Lung (tissue), 12 donors: ENCODE measurements around the gene CXCR2. TPM values are rescaled to one million over a fixed set of nuclear protein-coding genes. Genes with fewer than 3 reads are reported as not detected.

Experiments
- ATAC-seq: fragments of 200-7000 bp; cut with Tn5 transposase; one replicate; pipeline ENCODE4 v1.9.1; 2020; ENCODE audit warnings: moderate number of reproducible peaks; ENCODE audit not compliant: insufficient read depth, low FRiP score
- DNase-seq, 3 donors: peaks; one replicate each; pipeline ENCODE4 v3.0.0-alpha.2; 2013 to 2017
- H3K27ac ChIP-seq, 2 donors: one replicate each; pipeline ENCODE4 v1.5.1; 2013; ENCODE audit warnings: mild to moderate bottlenecking in 2 of 2, moderate library complexity in 2 of 2, control low read depth in 1 of 2, inconsistent platforms in 1 of 2, low read depth in 1 of 2, low read length in 1 of 2
- H3K27me3 ChIP-seq, 3 donors: one replicate each; pipeline ENCODE4 v1.5.1; 2013; ENCODE audit warnings: low read length in 2 of 3; ENCODE audit not compliant: control insufficient read depth in 3 of 3, insufficient read depth in 3 of 3
- H3K36me3 ChIP-seq, 4 donors: one replicate each; pipeline ENCODE4 v1.5.1; 2013; ENCODE audit warnings: low read length in 4 of 4, mild to moderate bottlenecking in 1 of 4, moderate library complexity in 1 of 4; ENCODE audit not compliant: control insufficient read depth in 4 of 4, insufficient read depth in 4 of 4
- H3K4me1 ChIP-seq, 5 donors: one replicate each; pipeline ENCODE4 v1.5.1; 2013; ENCODE audit warnings: low read length in 5 of 5, mild to moderate bottlenecking in 2 of 5, moderate library complexity in 1 of 5; ENCODE audit not compliant: control insufficient read depth in 5 of 5, insufficient read depth in 5 of 5
- H3K4me3 ChIP-seq: one replicate; pipeline ENCODE4 v1.5.1; 2013; ENCODE audit warnings: mild to moderate bottlenecking, control low read depth, moderate library complexity
- H3K9ac ChIP-seq, 2 donors: one replicate each; pipeline ENCODE4 v1.5.1; 2013; ENCODE audit warnings: low read length in 2 of 2, control low read depth in 1 of 2; ENCODE audit not compliant: insufficient read depth in 1 of 2
- H3K9me3 ChIP-seq, 4 donors: one replicate each; pipeline ENCODE4 v1.5.1; 2013; ENCODE audit warnings: low read length in 3 of 4, mild to moderate bottlenecking in 1 of 4, moderate library complexity in 1 of 4; ENCODE audit not compliant: control insufficient read depth in 4 of 4, insufficient read depth in 3 of 4
- WGBS, 2 donors: extraction: QIAGEN DNeasy Blood & Tissue Kit; methylation state at CpG; one replicate each; pipeline ENCODE4 v1.1.7; 2013; 5-methylcytosine and 5-hydroxymethylcytosine counted together
- polyA plus RNA-seq, 2 donors: library from polyadenylated mRNA; stranded (reverse); fragments of 200-250 nt; gene quantifications; one replicate each; pipeline ENCODE4 v1.2.1, GENCODE V29; 2013
- total RNA-seq, 2 donors: library from RNA; depleted of rRNA in 1 of 2; stranded (reverse); fragments of >200 nt in 1 of 2; gene quantifications; one replicate each; pipeline ENCODE4 v1.2.1, GENCODE V29; 2014 to 2021
- TF ChIP-seq, protein P1 (sequence below): IDR thresholded peaks from 2 replicates; pipeline ENCODE4 v1.5.1; 2012; ENCODE audit warnings: mild to moderate bottlenecking; ENCODE audit errors: control extremely low read depth, extremely low read depth
- donor health status: control.
- donor health status: control.
- donor health status: Bipolar disorder and iron deficiency.
- donor health status: healthy.
- donor health status: DM: yes; HTN: yes; CAD: no.

The CXCR2 gene
- total and polyA plus RNA-seq, 4 donors, result 0.73 to 31.5 (median 4.5) TPM

DNA sequence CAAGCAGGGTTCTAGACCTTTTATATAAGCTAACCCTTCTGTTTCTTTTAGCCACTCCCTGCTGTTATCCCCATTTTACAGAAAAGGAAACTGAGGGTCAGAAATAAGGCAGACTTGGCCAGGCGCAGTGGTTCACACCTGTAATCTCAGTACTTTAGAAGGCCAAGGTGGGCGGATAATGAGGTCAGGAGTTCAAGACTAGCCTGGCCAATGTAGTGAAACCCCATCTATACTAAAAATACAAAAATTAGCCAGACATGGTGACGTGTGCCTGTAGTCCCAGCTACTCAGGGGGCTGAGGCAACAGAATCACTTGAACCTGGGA is 42.5 kb upstream of the CXCR2 start:
- H3K27ac ChIP-seq, result no peak overlapping the region
- H3K9ac ChIP-seq, result no peak overlapping the region
- 94 to 95% methylated on average over 3 of the region's 3 CpGs for WGBS, 2 donors
- H3K27me3 ChIP-seq, result peaks cover 0 to 4% (median 0%) of the 10 kb centered on the region in 3 donors
- TF ChIP-seq, protein P1, sequence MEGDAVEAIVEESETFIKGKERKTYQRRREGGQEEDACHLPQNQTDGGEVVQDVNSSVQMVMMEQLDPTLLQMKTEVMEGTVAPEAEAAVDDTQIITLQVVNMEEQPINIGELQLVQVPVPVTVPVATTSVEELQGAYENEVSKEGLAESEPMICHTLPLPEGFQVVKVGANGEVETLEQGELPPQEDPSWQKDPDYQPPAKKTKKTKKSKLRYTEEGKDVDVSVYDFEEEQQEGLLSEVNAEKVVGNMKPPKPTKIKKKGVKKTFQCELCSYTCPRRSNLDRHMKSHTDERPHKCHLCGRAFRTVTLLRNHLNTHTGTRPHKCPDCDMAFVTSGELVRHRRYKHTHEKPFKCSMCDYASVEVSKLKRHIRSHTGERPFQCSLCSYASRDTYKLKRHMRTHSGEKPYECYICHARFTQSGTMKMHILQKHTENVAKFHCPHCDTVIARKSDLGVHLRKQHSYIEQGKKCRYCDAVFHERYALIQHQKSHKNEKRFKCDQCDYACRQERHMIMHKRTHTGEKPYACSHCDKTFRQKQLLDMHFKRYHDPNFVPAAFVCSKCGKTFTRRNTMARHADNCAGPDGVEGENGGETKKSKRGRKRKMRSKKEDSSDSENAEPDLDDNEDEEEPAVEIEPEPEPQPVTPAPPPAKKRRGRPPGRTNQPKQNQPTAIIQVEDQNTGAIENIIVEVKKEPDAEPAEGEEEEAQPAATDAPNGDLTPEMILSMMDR, result no peak
- ATAC-seq (no peak), DNase-seq (no peak)
- H3K4me1 ChIP-seq, result no peaks in the 10 kb centered on the region
- no peak overlapping the region for H3K4me3 ChIP-seq
- no peaks in the 10 kb centered on the region for H3K36me3 ChIP-seq
- peaks cover 0 to 6% (median 2%) of the 10 kb centered on the region in 4 donors for H3K9me3 ChIP-seq

DNA sequence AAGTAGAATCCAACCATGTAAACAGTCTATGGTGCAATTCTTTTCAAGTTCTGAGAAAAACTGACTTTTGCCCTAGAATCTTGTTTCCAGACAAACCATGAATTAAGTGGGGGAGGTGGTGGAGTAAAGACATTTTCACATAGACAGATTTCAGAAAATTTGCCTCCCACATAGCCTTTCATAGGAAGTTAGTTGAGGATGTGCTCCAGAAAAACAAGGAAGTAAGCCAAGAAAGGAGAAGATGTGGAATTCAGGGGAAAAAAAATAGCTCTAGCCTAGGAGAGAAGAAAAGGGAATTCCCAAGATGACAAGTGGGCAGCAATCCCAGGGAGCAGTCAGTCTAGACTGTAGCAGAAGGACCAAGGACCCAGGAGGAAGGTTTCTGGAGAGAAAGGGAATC is 39.4 kb upstream of the CXCR2 start:
- no peaks in the 10 kb centered on the region for H3K36me3 ChIP-seq
- ATAC-seq (no peak), DNase-seq (no peak)
- H3K9ac ChIP-seq, result no peak overlapping the region
- no peak overlapping the region for H3K27ac ChIP-seq
- H3K4me1 ChIP-seq, result no peaks in the 10 kb centered on the region
- no peaks in the 10 kb centered on the region for H3K27me3 ChIP-seq
- TF ChIP-seq, protein P1, result no peak
- peaks cover 0 to 8% (median 2%) of the 10 kb centered on the region in 4 donors for H3K9me3 ChIP-seq
- H3K4me3 ChIP-seq, result no peak overlapping the region

DNA sequence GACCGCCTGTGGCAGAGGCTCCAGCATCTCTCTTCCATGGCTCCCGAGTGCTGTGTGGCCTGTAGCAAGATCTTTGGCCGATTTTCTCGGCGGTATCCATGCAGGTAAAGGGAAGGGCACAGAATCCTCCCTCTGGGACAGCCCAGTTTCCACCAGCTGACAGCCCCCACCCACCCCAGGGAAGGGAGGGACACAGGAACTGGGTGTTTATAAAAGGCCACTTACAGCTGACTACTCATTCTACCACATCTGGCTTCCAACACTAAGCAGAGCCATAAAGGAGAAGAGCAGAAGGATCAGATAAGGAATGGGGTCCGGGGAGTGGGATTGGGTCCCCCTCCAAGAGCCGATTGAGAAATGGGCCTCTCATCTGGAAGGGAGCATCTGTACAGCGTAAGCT is 36.6 kb upstream of the CXCR2 start:
- 79 to 85% methylated on average over 8 of the region's 8 CpGs for WGBS, 2 donors
- Histone ChIP-seq H3K27ac (no peak overlapping the region), H3K4me1 (no peaks in the 10 kb centered on the region), H3K9ac (no peak overlapping the region), H3K36me3 (no peaks in the 10 kb centered on the region), H3K9me3 (peaks cover 0 to 6% (median 2%) of the 10 kb centered on the region in 4 donors), H3K27me3 (no peaks in the 10 kb centered on the region), H3K4me3 (no peak overlapping the region)
- TF ChIP-seq, protein P1, result no peak
- no peak for DNase-seq
- no peak for ATAC-seq

DNA sequence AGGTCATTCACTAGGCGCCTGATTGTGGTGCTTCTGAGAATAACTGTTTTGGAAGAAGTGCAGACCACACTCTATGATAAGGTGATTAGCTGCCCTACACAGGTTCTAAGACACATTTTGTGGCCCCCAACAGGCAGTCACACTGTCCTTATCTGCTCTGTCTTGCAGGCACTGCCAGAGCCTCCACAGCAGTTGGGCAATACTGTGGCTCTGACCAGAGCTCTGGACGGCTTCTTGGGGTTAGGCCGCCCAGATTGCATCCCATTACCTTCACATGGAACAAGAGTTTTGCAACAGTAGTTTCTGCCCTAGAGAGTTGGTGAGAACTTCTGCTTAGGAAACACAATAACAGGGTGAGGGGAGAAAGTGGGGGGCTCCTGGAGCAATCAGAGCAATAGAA is 34.1 kb upstream of the CXCR2 start:
- Histone ChIP-seq H3K36me3 (no peaks in the 10 kb centered on the region), H3K27ac (no peak overlapping the region), H3K4me3 (no peak overlapping the region), H3K4me1 (no peaks in the 10 kb centered on the region), H3K9me3 (peaks cover 0 to 4% (median 0%) of the 10 kb centered on the region in 4 donors), H3K9ac (no peak overlapping the region), H3K27me3 (no peaks in the 10 kb centered on the region)
- WGBS, 2 donors, result 55 to 73% methylated on average over 3 of the region's 3 CpGs
- TF ChIP-seq, protein P1, result no peak
- ATAC-seq, result no peak
- no peak for DNase-seq
